ENCODE results near the gene DTNA. TPM values are rescaled to one million over a fixed set of nuclear protein-coding genes. Genes with fewer than 3 reads are reported as not detected.
"Not testable (repeated sequence)": the region's sequence is repeated elsewhere in the genome, so short reads cannot be mapped to it uniquely, and the experiment has no call there.

Gene DTNA
- total RNA-seq, 1 experiment from 2014 or later = not detected

- no peak for DNase-seq
- H3K9me2 ChIP-seq (ENCODE audit: insufficient read depth) = no peaks in the 10 kb centered on the region
- no peak for TF ChIP-seq CTCF (conservative IDR thresholded peaks at IDR 0.05)
- TF ChIP-seq EZH2 (IDR thresholded peaks at IDR 0.05; ENCODE audit: low read depth) = no peak
- no peak overlapping the region for H2AFZ ChIP-seq
- H3K4me2 ChIP-seq = no peak overlapping the region
- H3K36me3 ChIP-seq (ENCODE audit: low read depth) = no peaks in the 10 kb centered on the region
- H4K20me1 ChIP-seq (ENCODE audit: insufficient read depth) = no peaks in the 10 kb centered on the region
- H3K79me2 ChIP-seq (ENCODE audit: low read depth) = no peaks in the 10 kb centered on the region
- intact Hi-C loops (cut with micrococcal nuclease; ENCODE audit: unreplicated experiment) = loop anchor here (5.0 kb wide), 1 partner anchor 47 kb away; no protein-coding TSS in a partner anchor
- H3K4me3 ChIP-seq = no peak overlapping the region
- CTCF ChIA-PET = no interaction called here
- H3K27ac ChIP-seq = no peak overlapping the region
- H3K27me3 ChIP-seq (ENCODE audit: insufficient read depth, low read depth) = no peaks in the 10 kb centered on the region
- no peaks in the 10 kb centered on the region for H3K9me3 ChIP-seq (ENCODE audit: insufficient read depth, low read depth)
- no TSS peak for BruUV-seq (replicated peaks)
- POLR2A ChIA-PET (ENCODE audit: unreplicated experiment) = no interaction called here
- H3K4me1 ChIP-seq (replicated peaks; ENCODE audit: insufficient read depth) = peaks cover 10% of the 10 kb centered on the region
- H3F3A ChIP-seq (ENCODE audit: insufficient read depth, low read depth) = no peaks in the 10 kb centered on the region
Measured at GRCh38 chr18:34709104-34709503, 994 bp upstream of the DTNA start.

GRCh38 chr18:34710458-34710914, 388 bp downstream of the DTNA start:
- no peaks in the 10 kb centered on the region for H3K79me2 ChIP-seq (ENCODE audit: low read depth)
- POLR2A ChIA-PET (ENCODE audit: unreplicated experiment) = no interaction called here
- no peak overlapping the region for H3K27ac ChIP-seq
- H3K36me3 ChIP-seq (ENCODE audit: low read depth) = no peaks in the 10 kb centered on the region
- no TSS peak for BruUV-seq (replicated peaks)
- DNase-seq = no peak
- no peaks in the 10 kb centered on the region for H3K27me3 ChIP-seq (ENCODE audit: insufficient read depth, low read depth)
- no peak overlapping the region for H3K4me3 ChIP-seq
- H3K9me3 ChIP-seq (ENCODE audit: insufficient read depth, low read depth) = no peaks in the 10 kb centered on the region
- intact Hi-C loops (cut with micrococcal nuclease; ENCODE audit: unreplicated experiment) = no loop called here
- H3K9me2 ChIP-seq (ENCODE audit: insufficient read depth) = no peaks in the 10 kb centered on the region
- no peak for TF ChIP-seq CTCF (conservative IDR thresholded peaks at IDR 0.05)
- TF ChIP-seq EZH2 (IDR thresholded peaks at IDR 0.05; ENCODE audit: low read depth) = no peak
- no peak overlapping the region for H3K4me2 ChIP-seq
- H4K20me1 ChIP-seq (ENCODE audit: insufficient read depth) = no peaks in the 10 kb centered on the region
- no peaks in the 10 kb centered on the region for H3F3A ChIP-seq (ENCODE audit: insufficient read depth, low read depth)
- no peak overlapping the region for H2AFZ ChIP-seq
- CTCF ChIA-PET = no interaction called here
- peaks cover 10% of the 10 kb centered on the region for H3K4me1 ChIP-seq (replicated peaks; ENCODE audit: insufficient read depth)

GRCh38 chr18:34710934-34711333, 836 bp downstream of the DTNA start:
- Histone ChIP-seq H3K4me1 (replicated peaks; ENCODE audit: insufficient read depth) (peaks cover 10% of the 10 kb centered on the region), H3K36me3 (ENCODE audit: low read depth) (no peaks in the 10 kb centered on the region), H3K27me3 (ENCODE audit: insufficient read depth, low read depth) (no peaks in the 10 kb centered on the region), H3K9me3 (ENCODE audit: insufficient read depth, low read depth) (no peaks in the 10 kb centered on the region), H4K20me1 (ENCODE audit: insufficient read depth) (no peaks in the 10 kb centered on the region), H3K9me2 (ENCODE audit: insufficient read depth) (no peaks in the 10 kb centered on the region), H2AFZ (no peak overlapping the region), H3K4me3 (no peak overlapping the region), H3F3A (ENCODE audit: insufficient read depth, low read depth) (no peaks in the 10 kb centered on the region), H3K79me2 (ENCODE audit: low read depth) (no peaks in the 10 kb centered on the region), H3K27ac (no peak overlapping the region), H3K4me2 (no peak overlapping the region)
- DNase-seq = no peak
- POLR2A ChIA-PET (ENCODE audit: unreplicated experiment) = no interaction called here
- CTCF ChIA-PET = no interaction called here
- intact Hi-C loops (cut with micrococcal nuclease; ENCODE audit: unreplicated experiment) = no loop called here
- no TSS peak for BruUV-seq (replicated peaks)
- TF ChIP-seq EZH2 (IDR thresholded peaks at IDR 0.05; ENCODE audit: low read depth) (no peak), CTCF (conservative IDR thresholded peaks at IDR 0.05) (no peak)

- H3K4me3 ChIP-seq; H4K20me1 ChIP-seq (ENCODE audit: insufficient read depth); intact Hi-C loops (cut with micrococcal nuclease; ENCODE audit: unreplicated experiment); H3K4me1 ChIP-seq (replicated peaks; ENCODE audit: insufficient read depth); H3K36me3 ChIP-seq (ENCODE audit: low read depth); H3K4me2 ChIP-seq; H3K27me3 ChIP-seq (ENCODE audit: insufficient read depth, low read depth); BruUV-seq (replicated peaks); POLR2A ChIA-PET (ENCODE audit: unreplicated experiment); H3K27ac ChIP-seq; CTCF ChIA-PET; H3K9me2 ChIP-seq (ENCODE audit: insufficient read depth); H3K9me3 ChIP-seq (ENCODE audit: insufficient read depth, low read depth); H3F3A ChIP-seq (ENCODE audit: insufficient read depth, low read depth); H3K79me2 ChIP-seq (ENCODE audit: low read depth); H2AFZ ChIP-seq; DNase-seq: not testable (repeated sequence)
Measured at GRCh38 chr18:34716111-34716510, 6.0 kb downstream of the DTNA start.
